ENCODE measurements around the gene CLEC6A.
"Not testable (repeated sequence)": the region's sequence is repeated elsewhere in the genome, so short reads cannot be mapped to it uniquely, and the experiment has no call there.

The CLEC6A gene

DNA sequence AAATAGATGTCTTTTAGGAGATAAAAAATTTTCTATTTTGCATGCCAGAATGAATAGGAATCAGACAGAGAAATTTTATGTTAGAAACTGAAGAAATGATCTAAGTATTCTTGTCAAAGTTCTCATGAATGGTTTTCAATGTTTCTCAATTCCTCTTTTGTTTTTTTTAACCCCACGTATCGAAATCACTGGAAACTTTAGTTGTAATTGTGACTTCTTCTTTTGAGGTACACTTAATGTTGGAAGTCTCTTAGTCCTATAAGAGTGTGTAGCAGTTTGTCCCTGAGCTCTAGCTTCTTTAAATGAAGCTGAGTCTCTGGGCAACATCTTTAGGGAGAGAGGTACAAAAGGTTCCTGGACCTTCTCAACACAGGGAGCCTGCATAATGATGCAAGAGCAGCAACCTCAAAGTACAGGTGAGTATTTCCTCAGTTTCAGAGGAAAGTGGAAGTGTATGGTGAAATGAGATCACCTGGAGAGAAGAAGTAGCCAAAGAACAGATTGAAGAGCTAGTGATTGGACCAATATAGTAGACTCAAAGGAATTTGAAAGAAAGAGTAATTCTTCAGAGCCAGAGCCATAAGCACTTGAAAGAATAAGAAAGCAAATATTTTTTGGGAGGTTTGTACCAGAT, at the start of gene CLEC6A:
Gene CLEC6A, plus strand, starts transcription at position 236 of the 634 bp plus-strand sequence. Its CDS starts 150 bp downstream, at position 386.
- in situ Hi-C loops (cut with MboI; ENCODE audit: low sequenced_read_pairs) = no loop called here

DNA sequence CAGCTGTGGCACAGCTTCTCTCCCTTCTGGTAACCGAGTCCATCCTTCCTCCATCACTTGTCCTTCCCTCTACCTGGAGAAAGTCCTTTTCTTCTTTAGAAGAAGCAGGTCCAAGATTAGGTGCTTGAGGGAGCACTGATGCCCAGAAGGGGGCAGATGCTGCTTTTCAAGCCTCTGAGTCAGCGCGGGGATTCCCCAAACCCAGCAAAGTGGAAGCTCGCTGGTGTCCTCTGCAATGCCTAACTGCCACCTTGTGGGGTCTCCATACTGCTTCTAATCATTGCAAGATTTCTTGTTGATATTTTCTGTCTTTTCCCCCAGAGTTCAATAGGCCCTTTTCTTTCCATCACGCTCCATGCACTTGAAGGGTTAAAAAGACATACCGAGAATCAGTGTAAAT, 36.2 kb upstream of the CLEC6A start:
- in situ Hi-C loops (cut with MboI; ENCODE audit: low sequenced_read_pairs) = not testable (repeated sequence)

DNA sequence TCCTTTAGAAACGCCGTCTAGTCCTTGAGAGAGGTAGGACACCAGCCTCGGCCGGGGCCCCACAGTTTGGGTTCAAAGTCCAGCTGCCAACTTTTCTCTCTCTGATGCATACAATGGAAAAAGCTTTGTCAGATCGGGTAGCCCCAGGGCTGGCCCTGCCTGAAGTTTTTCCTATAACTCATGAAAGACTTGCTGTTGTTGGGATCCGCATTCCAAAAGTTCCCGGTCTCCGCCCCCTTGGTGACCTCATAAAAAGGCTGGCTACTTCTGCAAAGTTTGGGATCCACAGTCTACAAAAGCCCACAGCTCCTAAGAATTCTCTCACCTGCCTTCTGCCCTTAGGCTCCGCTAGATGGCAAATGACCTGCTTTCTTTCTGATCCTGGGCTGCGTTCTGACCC, 35.3 kb upstream of the CLEC6A start:
- in situ Hi-C loops (cut with MboI; ENCODE audit: low sequenced_read_pairs) = no loop called here

DNA sequence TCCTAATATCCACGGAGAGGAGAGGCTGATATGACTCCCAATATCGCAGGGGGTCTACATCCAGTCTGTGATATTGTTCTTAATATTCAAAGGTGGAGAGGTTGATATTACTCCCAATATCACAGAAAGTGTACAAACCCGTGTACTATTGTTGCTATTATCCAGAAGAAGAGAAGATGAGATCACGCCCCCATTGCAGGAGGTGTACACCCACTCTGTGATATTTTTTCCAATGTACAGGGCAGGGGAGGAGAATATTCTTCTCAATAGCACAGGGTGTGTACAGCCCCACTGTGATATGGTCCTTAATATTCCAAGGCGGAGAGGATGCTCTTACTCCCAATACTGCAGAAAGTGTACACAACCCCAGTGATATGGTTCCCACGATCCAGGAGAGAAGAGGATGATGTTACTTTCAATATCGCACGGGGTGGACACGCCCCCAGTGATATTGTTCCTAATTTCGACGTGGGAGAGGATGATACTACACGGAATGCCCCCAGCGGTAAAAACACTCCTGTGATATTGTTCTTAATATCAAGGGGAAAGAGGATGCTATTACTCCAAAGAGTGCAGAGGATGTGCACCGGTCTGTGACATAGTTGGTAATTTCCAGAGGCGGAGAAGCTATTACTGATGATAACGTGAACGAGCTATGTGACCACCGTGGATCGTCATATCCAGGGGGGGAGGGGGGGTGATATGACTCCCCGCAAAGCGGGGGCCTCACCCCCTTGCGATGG, 11.1 kb upstream of the CLEC6A start:
- in situ Hi-C loops (cut with MboI; ENCODE audit: low sequenced_read_pairs) = not testable (repeated sequence)

DNA sequence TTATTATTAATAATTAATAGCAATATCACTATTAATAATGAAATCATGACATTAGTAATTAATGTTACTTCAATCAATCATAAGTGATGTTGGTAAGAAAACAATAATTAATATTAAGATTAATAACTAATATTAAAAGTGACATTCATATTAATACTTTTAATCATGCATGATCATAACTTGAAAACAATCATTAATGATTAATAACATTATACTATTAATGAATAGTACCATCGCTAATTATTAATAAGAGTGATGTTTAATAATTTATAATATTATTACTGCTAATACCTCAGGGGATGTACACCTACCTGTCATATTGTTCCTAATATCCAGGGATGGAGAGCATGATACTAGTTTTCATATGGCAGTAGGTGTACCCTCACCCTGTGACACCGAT, 10.0 kb upstream of the CLEC6A start:
- in situ Hi-C loops (cut with MboI; ENCODE audit: low sequenced_read_pairs) = no loop called here

DNA sequence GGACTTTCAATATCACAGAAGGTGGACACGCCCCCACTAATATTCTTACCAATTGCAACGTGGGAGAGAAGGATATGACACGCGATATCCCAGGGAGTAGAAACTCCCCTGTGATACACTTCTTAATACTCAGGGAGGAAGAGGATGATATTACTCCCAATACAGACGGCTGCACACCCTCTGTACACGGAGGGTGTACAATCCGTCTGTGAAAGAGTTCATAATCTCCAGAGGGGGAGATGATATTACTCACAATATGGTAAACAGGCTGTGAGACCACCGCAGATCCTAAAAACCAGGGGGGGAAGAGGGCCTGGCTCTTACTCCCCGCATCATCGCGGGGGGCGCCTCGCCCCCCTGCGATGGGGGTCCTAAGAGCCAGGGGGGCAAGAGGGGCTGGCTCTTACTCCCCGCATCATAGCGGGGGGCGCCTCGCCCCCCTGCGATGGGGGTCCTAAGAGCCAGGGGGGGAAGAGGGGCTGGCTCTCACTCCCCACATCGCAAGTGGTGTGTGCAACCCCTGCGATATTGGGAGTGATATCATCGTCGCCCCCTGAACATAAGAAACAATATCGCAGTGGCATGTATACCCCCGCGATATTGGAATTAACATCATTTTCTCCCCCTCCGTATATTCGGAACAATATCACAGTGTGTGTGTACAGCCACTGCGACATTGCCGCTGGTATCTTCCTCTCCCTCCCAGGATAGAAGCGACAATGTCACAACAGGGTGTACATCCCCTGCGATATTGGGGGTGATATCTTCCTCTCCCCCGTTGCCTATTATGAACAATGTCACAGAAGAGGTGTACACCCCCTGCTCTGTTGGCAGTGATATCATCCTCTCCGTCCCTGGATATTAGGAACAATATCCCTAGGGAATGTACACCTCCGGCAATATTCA, 8.9 kb upstream of the CLEC6A start:
- in situ Hi-C loops (cut with MboI; ENCODE audit: low sequenced_read_pairs) = no loop called here

DNA sequence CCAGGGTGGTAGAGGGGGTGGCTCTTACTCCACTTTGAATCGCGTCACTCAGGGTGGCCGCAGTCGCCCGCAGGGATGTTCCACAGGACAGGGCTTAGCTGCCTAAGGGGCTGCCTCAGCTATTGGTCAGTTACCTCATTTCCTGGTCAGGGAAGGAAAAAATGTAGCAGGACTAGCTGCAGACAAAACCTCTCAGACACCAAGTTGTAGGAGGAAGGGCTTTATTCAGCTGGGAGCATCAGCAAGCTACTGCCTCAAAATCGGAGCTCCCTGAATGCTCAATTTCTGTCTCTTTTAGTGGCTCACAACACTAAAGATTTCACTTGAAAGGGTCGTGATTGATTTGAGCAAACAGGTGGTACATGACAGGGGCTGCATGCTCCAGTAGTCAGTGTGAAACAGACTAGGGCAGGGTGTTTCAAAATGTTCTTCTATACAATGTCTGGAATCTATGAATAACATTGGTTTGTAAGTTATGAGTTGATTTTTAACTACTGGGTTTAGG, 6.4 kb upstream of the CLEC6A start:
- in situ Hi-C loops (cut with MboI; ENCODE audit: low sequenced_read_pairs) = no loop called here

DNA sequence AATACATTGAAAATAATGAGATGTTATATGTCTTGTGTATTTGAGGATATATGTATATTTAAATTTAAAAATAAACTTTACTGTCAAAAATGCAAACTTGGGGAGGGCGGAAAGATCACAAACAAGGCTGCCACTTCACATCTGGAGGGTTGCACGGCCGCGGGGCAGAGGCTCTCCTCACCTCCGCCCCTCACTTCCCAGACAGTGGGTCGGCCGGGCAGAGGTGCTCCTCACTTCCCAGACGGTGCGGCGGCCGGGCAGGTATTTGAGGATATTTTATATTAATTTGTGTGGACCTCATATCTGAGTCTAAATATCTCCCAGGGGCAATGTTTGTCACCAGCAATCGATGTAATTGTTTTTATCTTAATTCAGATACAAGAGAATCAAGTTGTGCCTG, 3.7 kb upstream of the CLEC6A start:
- in situ Hi-C loops (cut with MboI; ENCODE audit: low sequenced_read_pairs) = no loop called here

DNA sequence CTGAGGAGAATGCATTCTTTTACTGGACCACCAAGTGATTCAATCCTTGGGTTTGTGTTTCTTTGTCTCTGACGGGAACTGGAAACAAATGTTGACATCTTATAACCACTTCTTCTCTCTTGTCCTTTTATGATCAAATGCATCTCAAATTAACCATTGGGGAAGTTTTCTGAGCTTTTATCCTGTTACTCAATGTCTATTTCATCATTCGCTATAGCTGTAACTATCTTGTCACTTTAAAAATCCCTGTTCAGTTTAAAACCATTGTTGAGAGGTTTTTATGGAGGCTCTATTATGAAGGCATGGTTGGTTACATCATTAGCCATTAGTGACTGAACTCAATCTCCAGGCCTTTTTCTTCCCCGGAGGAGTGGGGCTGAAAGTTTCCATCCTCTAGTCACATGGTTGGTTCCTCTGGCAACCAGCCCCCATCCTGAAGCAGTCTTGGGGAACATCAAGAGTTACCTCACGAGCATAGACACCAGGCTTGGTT, 2.7 kb upstream of the CLEC6A start:
- in situ Hi-C loops (cut with MboI; ENCODE audit: low sequenced_read_pairs) = no loop called here

DNA sequence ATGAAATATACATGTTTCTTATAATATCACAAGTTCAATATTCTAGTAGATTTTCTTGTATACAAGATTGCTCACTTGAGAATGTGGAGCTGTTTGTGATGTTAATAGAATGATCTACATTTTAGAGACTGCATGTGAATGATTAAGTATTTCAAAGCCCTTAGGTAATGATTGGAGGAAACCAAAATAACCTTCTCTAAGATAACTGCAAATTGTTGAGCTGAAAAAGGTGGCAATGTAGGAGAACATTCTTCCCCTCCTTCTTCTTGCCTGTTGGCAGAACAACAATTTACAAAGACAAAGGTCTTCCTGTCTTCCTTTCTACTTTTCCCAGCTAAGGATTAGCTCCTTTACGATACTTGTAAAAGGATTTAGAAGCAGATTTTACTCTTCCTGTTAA, 2.0 kb upstream of the CLEC6A start:
- in situ Hi-C loops (cut with MboI; ENCODE audit: low sequenced_read_pairs) = no loop called here

DNA sequence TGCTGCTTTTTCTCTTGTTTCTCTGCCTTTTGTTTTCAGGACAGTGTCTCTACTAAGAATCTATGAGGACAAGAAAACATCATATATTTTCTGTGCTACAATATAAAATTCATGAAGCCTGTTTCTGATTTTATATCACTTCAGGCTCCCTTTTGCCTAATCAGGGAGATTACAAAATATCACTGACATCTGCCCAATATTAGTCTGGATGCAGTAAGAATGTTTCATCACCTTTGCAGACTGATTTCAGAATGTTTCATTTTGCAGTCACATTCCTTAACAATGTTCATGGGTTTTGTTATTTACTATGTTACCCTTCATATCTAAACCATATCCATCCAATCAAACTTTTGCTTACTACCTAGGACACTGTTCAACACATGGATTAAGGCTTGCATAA, 491 bp upstream of the CLEC6A start:
- in situ Hi-C loops (cut with MboI; ENCODE audit: low sequenced_read_pairs) = no loop called here

DNA sequence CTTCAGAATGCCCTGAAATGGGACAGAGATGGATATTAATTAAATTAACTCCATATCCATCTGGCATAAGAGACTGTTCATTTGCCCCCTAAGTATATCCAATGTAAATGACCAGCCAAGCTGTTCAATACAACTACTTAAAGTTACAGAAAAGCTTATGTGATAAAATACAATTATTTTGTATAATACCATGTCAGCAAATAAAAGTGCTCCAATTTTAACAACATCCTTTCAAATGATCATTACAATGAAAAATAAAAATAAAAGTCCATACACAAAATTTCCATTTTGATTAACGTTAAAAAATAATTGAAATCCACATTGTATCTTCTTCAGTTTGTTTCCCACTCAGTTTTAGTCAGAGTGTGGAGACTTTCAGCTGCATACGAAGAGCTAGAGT, 5.7 kb downstream of the CLEC6A start:
- in situ Hi-C loops (cut with MboI; ENCODE audit: low sequenced_read_pairs) = no loop called here

DNA sequence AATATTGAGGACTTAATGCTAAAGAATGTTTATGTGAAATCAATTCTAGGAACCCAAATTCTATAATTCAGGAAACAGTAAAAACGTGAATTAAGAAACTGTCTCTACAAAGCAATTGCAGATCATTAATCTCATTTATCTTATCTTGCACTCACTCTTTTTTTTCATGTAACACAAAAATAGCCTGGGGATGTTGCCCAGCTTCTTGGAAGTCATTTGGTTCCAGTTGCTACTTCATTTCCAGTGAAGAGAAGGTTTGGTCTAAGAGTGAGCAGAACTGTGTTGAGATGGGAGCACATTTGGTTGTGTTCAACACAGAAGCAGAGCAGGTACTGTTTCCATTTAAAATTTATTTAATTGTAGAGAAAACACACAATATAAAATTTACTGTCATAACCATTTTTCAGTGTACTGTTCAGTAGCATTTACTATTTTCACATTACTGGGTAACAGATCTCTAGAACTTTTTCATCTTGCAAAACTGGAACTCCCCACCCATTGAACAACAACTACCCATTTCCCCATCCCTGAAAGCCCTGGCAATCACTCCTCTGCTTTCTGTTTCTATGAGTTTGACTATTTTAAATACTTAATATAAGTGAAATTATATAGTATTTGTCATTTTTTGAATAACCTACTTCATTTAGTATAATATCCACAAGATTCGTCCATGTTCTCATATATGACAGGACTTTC, 9.7 kb downstream of the CLEC6A start:
- in situ Hi-C loops (cut with MboI; ENCODE audit: low sequenced_read_pairs) = no loop called here

DNA sequence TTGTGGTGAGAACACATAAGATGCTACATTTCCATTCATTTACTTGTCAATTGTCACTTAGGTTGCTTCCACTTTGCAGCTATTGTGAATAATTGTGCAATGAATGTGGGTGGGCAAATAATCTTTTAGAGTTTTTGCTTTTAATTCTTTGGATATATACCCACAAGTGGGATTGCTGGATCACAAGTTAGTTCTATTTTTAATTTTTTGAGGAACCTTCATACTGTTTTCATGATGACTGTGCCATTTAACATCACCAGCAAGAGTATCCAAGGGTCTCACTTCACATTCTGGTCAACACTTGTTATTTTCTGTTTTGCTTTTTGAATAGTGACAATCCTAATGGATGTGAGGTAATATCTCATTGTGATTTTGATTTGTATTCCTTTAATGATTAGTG, 10.5 kb downstream of the CLEC6A start:
- in situ Hi-C loops (cut with MboI; ENCODE audit: low sequenced_read_pairs) = no loop called here

DNA sequence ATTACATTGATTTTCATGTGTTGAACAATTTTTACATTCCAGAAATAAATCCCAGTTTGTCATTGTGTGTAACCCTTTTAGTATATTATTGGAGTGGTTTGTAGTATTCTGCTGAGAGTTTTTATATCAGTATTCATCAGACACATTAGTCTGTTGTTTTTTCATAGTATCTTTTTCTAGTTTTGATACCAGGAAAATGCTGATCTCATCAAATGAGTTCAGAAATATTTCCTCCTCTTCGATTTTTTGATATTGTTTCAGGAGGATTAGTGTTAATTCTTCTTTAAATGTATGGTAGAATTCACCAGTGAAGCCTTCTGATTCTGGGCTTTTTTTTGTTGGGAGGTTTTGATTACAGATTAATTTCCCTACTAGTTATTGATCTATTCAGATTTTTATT, 15.3 kb downstream of the CLEC6A start:
- in situ Hi-C loops (cut with MboI; ENCODE audit: low sequenced_read_pairs) = no loop called here

DNA sequence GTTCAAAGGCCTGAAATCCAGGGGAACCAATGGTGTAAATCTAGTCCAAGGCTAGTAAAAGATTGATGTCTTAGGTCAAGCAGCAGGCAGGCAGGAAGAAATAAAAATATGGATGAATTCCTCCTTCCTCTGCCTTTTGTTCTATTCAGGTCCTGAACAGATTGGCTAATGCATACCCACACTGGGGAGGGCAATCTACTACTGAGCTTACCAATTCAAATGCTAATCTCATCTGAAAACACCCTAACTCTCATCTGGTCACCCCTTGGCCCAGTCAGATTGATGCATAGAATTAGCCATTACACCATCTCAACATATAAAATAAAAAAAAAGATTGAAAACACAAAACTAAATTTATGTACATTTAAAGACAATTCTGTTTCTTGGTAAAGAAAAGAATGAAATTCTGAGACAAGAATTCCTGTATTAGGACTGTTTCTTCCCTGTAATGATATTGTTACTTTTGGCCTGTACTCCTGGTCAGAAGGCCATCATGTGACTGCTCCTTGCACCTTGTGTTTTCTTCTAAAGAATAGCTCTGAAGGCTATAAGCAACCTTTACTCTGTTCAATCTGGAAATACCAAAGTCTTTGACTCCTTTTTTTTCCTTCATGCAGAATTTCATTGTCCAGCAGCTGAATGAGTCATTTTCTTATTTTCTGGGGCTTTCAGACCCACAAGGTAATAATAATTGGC, 19.9 kb downstream of the CLEC6A start:
- in situ Hi-C loops (cut with MboI; ENCODE audit: low sequenced_read_pairs) = no loop called here

DNA sequence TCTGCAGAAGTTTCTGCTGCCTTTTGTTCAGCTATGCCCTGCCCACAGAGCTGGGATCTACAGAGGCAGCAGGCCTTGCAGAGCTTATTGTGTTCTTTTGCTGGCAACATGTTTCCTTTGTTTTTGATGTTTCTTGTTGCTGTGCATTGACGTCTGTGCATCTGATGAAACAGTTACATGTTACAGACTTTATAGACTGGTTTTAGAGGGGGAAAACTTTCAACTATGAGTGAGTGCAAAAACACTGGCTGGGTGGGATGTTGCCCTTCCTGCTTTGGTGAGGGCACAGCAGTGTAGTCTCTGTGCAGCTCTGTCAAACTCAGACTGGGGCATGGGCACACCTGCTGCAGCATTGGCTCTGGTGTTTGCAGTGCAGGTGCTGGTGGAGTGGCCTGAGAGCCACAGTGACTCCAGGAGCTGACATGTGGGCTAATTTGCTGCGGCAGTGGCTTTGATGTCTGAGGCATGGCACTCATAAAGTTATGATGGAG, 26.9 kb downstream of the CLEC6A start:
- in situ Hi-C loops (cut with MboI; ENCODE audit: low sequenced_read_pairs) = no loop called here

DNA sequence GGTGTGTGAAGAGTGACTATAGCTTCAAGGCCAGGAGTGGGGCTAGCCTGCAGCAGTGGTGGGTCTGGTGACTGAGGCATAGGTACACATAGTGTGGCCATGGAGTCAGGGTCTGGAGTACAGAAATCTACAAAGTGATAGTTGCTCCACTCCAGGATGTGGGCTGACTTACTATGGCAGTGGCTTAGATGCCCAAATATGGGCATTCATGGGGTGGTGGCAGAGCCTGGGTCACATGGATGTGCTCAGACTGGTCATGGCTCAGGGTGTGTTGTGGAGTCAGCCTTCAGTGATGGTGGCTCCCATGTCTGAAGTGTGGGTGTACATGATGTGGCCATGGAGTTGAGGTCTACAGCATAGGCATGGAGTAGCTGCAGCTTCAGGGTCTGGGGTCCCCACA, 27.3 kb downstream of the CLEC6A start:
- in situ Hi-C loops (cut with MboI; ENCODE audit: low sequenced_read_pairs) = no loop called here

DNA sequence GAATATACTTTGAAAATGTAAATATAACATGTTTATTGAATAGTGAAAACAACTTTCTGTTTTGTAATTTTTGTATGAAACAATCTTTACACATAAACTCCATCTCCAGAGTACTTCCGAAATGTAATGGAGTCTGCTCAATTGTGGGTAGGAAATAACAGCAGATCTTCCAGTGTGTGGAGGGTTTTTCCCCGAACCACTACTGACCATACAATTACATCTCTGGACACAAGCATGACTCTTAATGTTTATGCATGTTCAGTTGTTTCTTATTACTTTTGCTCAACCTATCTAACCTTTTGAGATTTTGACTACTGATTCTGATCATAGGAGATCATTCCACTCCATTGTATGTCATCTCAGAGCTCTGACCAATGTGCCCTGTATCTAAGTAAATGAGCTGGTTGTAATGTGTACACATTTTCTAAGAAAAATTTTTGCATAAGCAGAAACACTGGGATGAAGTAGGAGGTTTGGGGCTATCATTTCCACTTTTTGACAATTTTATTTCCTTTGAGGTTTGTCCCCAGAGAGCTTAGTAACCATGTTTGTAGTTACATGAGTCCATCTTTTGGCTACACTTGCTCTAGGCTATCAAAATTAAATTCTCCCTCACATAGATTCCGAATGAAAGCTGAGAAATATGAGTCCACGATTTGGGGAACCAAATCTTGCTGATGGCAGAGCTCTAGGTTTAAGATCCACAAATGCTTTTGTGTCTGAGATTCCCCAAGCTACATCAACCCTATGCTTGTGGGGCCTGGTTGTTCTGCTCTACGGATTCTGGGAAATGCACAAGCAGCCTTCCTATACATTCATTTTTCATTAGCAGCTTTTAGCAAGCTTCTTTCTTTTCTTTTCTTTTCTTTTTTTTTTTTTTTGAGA, 36.1 kb downstream of the CLEC6A start:
- in situ Hi-C loops (cut with MboI; ENCODE audit: low sequenced_read_pairs) = no loop called here
